ENCODE results near the gene CER1. TPM values are rescaled to one million over a fixed set of nuclear protein-coding genes. Genes with fewer than 3 reads are reported as not detected.
"Not testable (repeated sequence)": the region's sequence is repeated elsewhere in the genome, so short reads cannot be mapped to it uniquely, and the experiment has no call there.

CER1 gene
- total and polyA plus RNA-seq, 2 of the 4 experiments (the other 2 are of a cell fraction) = not detected

DNA sequence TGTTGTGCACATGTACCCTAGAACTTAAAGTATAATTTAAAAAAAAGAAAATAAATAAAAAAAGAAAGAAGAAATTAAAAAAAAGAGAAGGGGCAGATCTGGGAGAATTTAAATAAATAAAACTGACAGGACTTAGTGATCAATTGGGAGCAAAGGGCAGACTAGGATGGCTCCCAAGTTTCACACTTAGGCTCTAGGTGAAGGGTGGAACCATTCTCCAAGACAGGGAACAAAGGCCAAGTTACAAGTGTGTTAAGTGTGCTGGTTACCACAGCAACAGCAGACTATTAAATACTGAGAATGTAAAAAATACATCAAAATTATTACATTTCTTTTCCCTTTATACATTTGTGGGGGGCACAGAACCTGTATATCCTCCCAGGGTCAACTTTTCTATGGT, 36.4 kb downstream of the CER1 start:
- dilution Hi-C loops (cut with HindIII; ENCODE audit: low sequenced_read_pairs, unreplicated experiment) = no loop called here

DNA sequence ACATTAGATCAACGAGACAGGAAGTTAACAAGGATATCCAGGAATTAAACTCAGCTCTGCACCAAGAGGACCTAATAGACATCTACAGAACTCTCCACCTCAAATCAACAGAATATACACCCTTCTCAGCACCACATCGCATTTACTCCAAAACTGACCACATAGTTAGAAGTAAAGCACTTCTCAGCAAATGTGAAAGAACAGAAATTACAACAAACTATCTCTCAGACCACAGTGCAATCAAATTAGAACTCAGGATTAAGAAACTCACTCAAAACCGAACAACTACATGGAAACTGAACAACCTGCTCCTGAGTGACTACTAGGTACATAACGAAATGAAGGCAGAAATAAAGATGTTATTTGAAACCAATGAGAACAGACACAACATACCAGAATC, 39.9 kb downstream of the CER1 start:
- H4K20me1 ChIP-seq (ENCODE audit: insufficient read depth, low read length); H3K27ac ChIP-seq (ENCODE audit: insufficient read depth, low read length); H4K5ac ChIP-seq (ENCODE audit: low read depth, low read length); H2BK5ac ChIP-seq (ENCODE audit: low read depth, low read length, poor library complexity, severe bottlenecking); H2AK5ac ChIP-seq (ENCODE audit: low read depth, low read length); H3K27me3 ChIP-seq (ENCODE audit: control insufficient read depth, insufficient read depth, low read length); H3K79me1 ChIP-seq (ENCODE audit: low read depth in 1 of 2, low read length in 2 of 2); H4K91ac ChIP-seq (ENCODE audit: insufficient read depth, low read depth, low read length); H3K18ac ChIP-seq (ENCODE audit: low read depth, low read length); H3K36me3 ChIP-seq (ENCODE audit: control insufficient read depth, insufficient read depth, low read length); H2BK15ac ChIP-seq (ENCODE audit: low read depth, low read length); H3K4me3 ChIP-seq (ENCODE audit: insufficient read depth, low read depth, low read length); intact Hi-C loops (cut with micrococcal nuclease); H2BK20ac ChIP-seq (ENCODE audit: low read depth, low read length); H3K9ac ChIP-seq (ENCODE audit: low read depth, low read length); in situ Hi-C loops (cut with MboI; ENCODE audit: low sequenced_read_pairs); H3K4me1 ChIP-seq (ENCODE audit: control insufficient read depth, insufficient read depth, low read length); CTCF ChIA-PET; H3K4ac ChIP-seq (ENCODE audit: low read depth, low read length); H3K14ac ChIP-seq (replicated peaks; ENCODE audit: low read depth, low read length); H2BK120ac ChIP-seq (ENCODE audit: low read depth, low read length); POLR2A ChIA-PET (ENCODE audit: unreplicated experiment); H3K9me3 ChIP-seq (ENCODE audit: control insufficient read depth, insufficient read depth, low read length); H2AFZ ChIP-seq (replicated peaks; ENCODE audit: low read length, poor library complexity); H3K56ac ChIP-seq (ENCODE audit: extremely low read depth, insufficient read depth, low read length); dilution Hi-C loops (cut with HindIII; ENCODE audit: low sequenced_read_pairs, unreplicated experiment); ATAC-seq (ENCODE audit: low read depth); DNase-seq; H3K9me1 ChIP-seq (ENCODE audit: insufficient read depth, low read length); H3K4me2 ChIP-seq (ENCODE audit: low read depth, low read length); BruUV-seq (replicated peaks); H3K23ac ChIP-seq (ENCODE audit: low read depth, low read length); H2AK9ac ChIP-seq (replicated peaks; ENCODE audit: low read depth, low read length, poor library complexity); H4K8ac ChIP-seq (ENCODE audit: low read depth in 2 of 2, low read length in 2 of 2): not testable (repeated sequence)
- 80% methylated on average over 1 of the region's 4 CpGs; no CpG with 5 or more reads in 1 of the 2 experiments for WGBS, 2 experiments (ENCODE audit: extremely low coverage in 2 of 2, insufficient read length in 1 of 2)

More for the DNA sequence above, 36.4 kb downstream of the CER1 start:
- DNase-seq (no peak), ATAC-seq (ENCODE audit: low read depth) (no peak)
- intact Hi-C loops (cut with micrococcal nuclease) (no loop called here), in situ Hi-C loops (cut with MboI; ENCODE audit: low sequenced_read_pairs) (no loop called here)
- POLR2A ChIA-PET (ENCODE audit: unreplicated experiment) = no interaction called here
- H4K20me1 ChIP-seq (ENCODE audit: insufficient read depth, low read length) = peaks cover 4% of the 10 kb centered on the region; the same call in 1 of the 2 replicates
- no peak for TF ChIP-seq BHLHE40 (IDR thresholded peaks at IDR 0.05; ENCODE audit: low read depth, low read length)
- no peak for TF ChIP-seq CHD1 (IDR thresholded peaks at IDR 0.05; ENCODE audit: low read depth, low read length)
- no peak for TF ChIP-seq POLR2A (IDR thresholded peaks at IDR 0.05; ENCODE audit: low read depth, low read length)
- TF ChIP-seq SMC3 (IDR thresholded peaks at IDR 0.05; ENCODE audit: low read depth, low read length) = no peak
- no peak overlapping the region for H3K23ac ChIP-seq (ENCODE audit: low read depth, low read length)
- no peak overlapping the region for H3K56ac ChIP-seq (ENCODE audit: extremely low read depth, insufficient read depth, low read length)
- CTCF ChIA-PET = interaction anchor here (0.6 kb wide), 1 partner anchor 38 kb away, joined by 3 read pairs; no protein-coding TSS in a partner anchor
- no peak overlapping the region for H3K27ac ChIP-seq (ENCODE audit: insufficient read depth, low read length)
- peaks cover 1% of the 10 kb centered on the region for H3K36me3 ChIP-seq (ENCODE audit: control insufficient read depth, insufficient read depth, low read length)
- no peak overlapping the region for H3K4ac ChIP-seq (ENCODE audit: low read depth, low read length)
- H2AK5ac ChIP-seq (ENCODE audit: low read depth, low read length) = no peak overlapping the region
- no peak overlapping the region for H2BK20ac ChIP-seq (ENCODE audit: low read depth, low read length)
- H3K18ac ChIP-seq (ENCODE audit: low read depth, low read length) = no peak overlapping the region
- peaks cover 3% of the 10 kb centered on the region; the same call in 1 of the 2 replicates for H3K4me1 ChIP-seq (ENCODE audit: control insufficient read depth, insufficient read depth, low read length)
- no peak overlapping the region for H3K4me2 ChIP-seq (ENCODE audit: low read depth, low read length)
- H3K9me3 ChIP-seq (ENCODE audit: control insufficient read depth, insufficient read depth, low read length) = no peaks in the 10 kb centered on the region
- H4K5ac ChIP-seq (ENCODE audit: low read depth, low read length) = no peak overlapping the region
- H3K14ac ChIP-seq (replicated peaks; ENCODE audit: low read depth, low read length) = no peak overlapping the region
- no peak overlapping the region for H2BK120ac ChIP-seq (ENCODE audit: low read depth, low read length)
- no peak overlapping the region for H2AFZ ChIP-seq (replicated peaks; ENCODE audit: low read length, poor library complexity)
- no peaks in the 10 kb centered on the region for H3K27me3 ChIP-seq (ENCODE audit: control insufficient read depth, insufficient read depth, low read length)
- no peak overlapping the region for H3K9ac ChIP-seq (ENCODE audit: low read depth, low read length)
- no peak overlapping the region for H4K8ac ChIP-seq (ENCODE audit: low read depth in 2 of 2, low read length in 2 of 2)
- H4K91ac ChIP-seq (ENCODE audit: insufficient read depth, low read depth, low read length) = no peak overlapping the region
- no peak overlapping the region for H2AK9ac ChIP-seq (replicated peaks; ENCODE audit: low read depth, low read length, poor library complexity)
- BruUV-seq (replicated peaks) = no TSS peak
- H2BK15ac ChIP-seq (ENCODE audit: low read depth, low read length) = no peak overlapping the region
- H3K9me1 ChIP-seq (ENCODE audit: insufficient read depth, low read length) = 0 out of 2 replicates have a peak, but pooled peaks cover 4% of the 10 kb centered on the region
- H3K79me1 ChIP-seq (ENCODE audit: low read depth in 1 of 2, low read length in 2 of 2) = peaks cover 8 to 10% of the 10 kb centered on the region in 2 experiments; a peak in 3 of 4 replicates
- H2BK5ac ChIP-seq (ENCODE audit: low read depth, low read length, poor library complexity, severe bottlenecking) = no peak overlapping the region
- no peak overlapping the region for H3K4me3 ChIP-seq (ENCODE audit: insufficient read depth, low read depth, low read length)

Measured in IMR-90 (cell line).